ENCODE data around the gene NPAS3. TPM values are rescaled to one million over a fixed set of nuclear protein-coding genes. Genes with fewer than 3 reads are reported as not detected.

NPAS3 gene
- total RNA-seq, 1 experiment from 2014 or later = 1.9 TPM

- Histone ChIP-seq H3K36me3 (no peaks in the 10 kb centered on the region), H3K4me3 (no peak overlapping the region), H3K9me3 (no peaks in the 10 kb centered on the region), H3K27me3 (no peaks in the 10 kb centered on the region)
- DNase-seq = no peak
These were observed 576.8 kb downstream of the NPAS3 start for GRCh38 chr14:33515441-33515840.

GRCh38 chr14:33515899-33516298 is 577.2 kb downstream of the NPAS3 start:
- no peaks in the 10 kb centered on the region for H3K27me3 ChIP-seq
- DNase-seq = no peak
- H3K36me3 ChIP-seq = no peaks in the 10 kb centered on the region
- no peaks in the 10 kb centered on the region for H3K9me3 ChIP-seq
- H3K4me3 ChIP-seq = no peak overlapping the region

- no peak for DNase-seq
- Histone ChIP-seq H3K36me3 (no peaks in the 10 kb centered on the region), H3K27me3 (no peaks in the 10 kb centered on the region), H3K4me3 (no peak overlapping the region), H3K9me3 (no peaks in the 10 kb centered on the region)
These were observed 578.3 kb downstream of the NPAS3 start for GRCh38 chr14:33516898-33517436.

GRCh38 chr14:33521192-33521591 is 582.5 kb downstream of the NPAS3 start:
- no peak for DNase-seq
- H3K27me3 ChIP-seq = no peaks in the 10 kb centered on the region

GRCh38 chr14:33524244-33524643 is 585.6 kb downstream of the NPAS3 start:
- no peak for DNase-seq
- H3K9me3 ChIP-seq = no peaks in the 10 kb centered on the region
- H3K4me3 ChIP-seq = no peak overlapping the region
- H3K36me3 ChIP-seq = no peaks in the 10 kb centered on the region
- H3K27me3 ChIP-seq = no peaks in the 10 kb centered on the region

More at GRCh38 chr14:33521192-33521591, 582.5 kb downstream of the NPAS3 start:
- Histone ChIP-seq H3K9me3 (no peaks in the 10 kb centered on the region), H3K36me3 (no peaks in the 10 kb centered on the region), H3K4me3 (no peak overlapping the region)

- H3K4me3 ChIP-seq = no peak overlapping the region
- H3K36me3 ChIP-seq = no peaks in the 10 kb centered on the region
- no peak for DNase-seq
- no peaks in the 10 kb centered on the region for H3K27me3 ChIP-seq
- H3K9me3 ChIP-seq = no peaks in the 10 kb centered on the region
These were observed 586.9 kb downstream of the NPAS3 start for GRCh38 chr14:33525626-33526025.

- no peaks in the 10 kb centered on the region for H3K36me3 ChIP-seq
- H3K9me3 ChIP-seq = no peaks in the 10 kb centered on the region
- no peaks in the 10 kb centered on the region for H3K27me3 ChIP-seq
- no peak for DNase-seq
- H3K4me3 ChIP-seq = no peak overlapping the region
These were observed 588.5 kb downstream of the NPAS3 start for GRCh38 chr14:33527023-33527634.

GRCh38 chr14:33528655-33529054 is 590.0 kb downstream of the NPAS3 start:
- no peak for DNase-seq
- Histone ChIP-seq H3K27me3 (no peaks in the 10 kb centered on the region), H3K9me3 (no peaks in the 10 kb centered on the region), H3K36me3 (no peaks in the 10 kb centered on the region), H3K4me3 (no peak overlapping the region)

- DNase-seq = no peak
- H3K27me3 ChIP-seq = no peaks in the 10 kb centered on the region
- no peak overlapping the region for H3K4me3 ChIP-seq
- no peaks in the 10 kb centered on the region for H3K36me3 ChIP-seq
- H3K9me3 ChIP-seq = no peaks in the 10 kb centered on the region
These were observed 591.4 kb downstream of the NPAS3 start for GRCh38 chr14:33529787-33530757.

- no peaks in the 10 kb centered on the region for H3K9me3 ChIP-seq
- H3K27me3 ChIP-seq = no peaks in the 10 kb centered on the region
- H3K36me3 ChIP-seq = no peaks in the 10 kb centered on the region
- no peak overlapping the region for H3K4me3 ChIP-seq
- DNase-seq = no peak
These were observed 593.9 kb downstream of the NPAS3 start for GRCh38 chr14:33532553-33532952.

- Histone ChIP-seq H3K4me3 (no peak overlapping the region), H3K9me3 (no peaks in the 10 kb centered on the region), H3K36me3 (no peaks in the 10 kb centered on the region), H3K27me3 (no peaks in the 10 kb centered on the region)
- no peak for DNase-seq
These were observed 595.4 kb downstream of the NPAS3 start for GRCh38 chr14:33534104-33534503.

- no peaks in the 10 kb centered on the region for H3K27me3 ChIP-seq
- H3K9me3 ChIP-seq = no peaks in the 10 kb centered on the region
- DNase-seq = no peak
- H3K36me3 ChIP-seq = no peaks in the 10 kb centered on the region
- H3K4me3 ChIP-seq = no peak overlapping the region
These were observed 596.0 kb downstream of the NPAS3 start for GRCh38 chr14:33534632-33535031.

- Histone ChIP-seq H3K9me3 (no peaks in the 10 kb centered on the region), H3K36me3 (no peaks in the 10 kb centered on the region), H3K27me3 (no peaks in the 10 kb centered on the region), H3K4me3 (no peak overlapping the region)
- no peak for DNase-seq
These were observed 601.3 kb downstream of the NPAS3 start for GRCh38 chr14:33539918-33540357.

GRCh38 chr14:33541171-33541570 is 602.5 kb downstream of the NPAS3 start:
- H3K36me3 ChIP-seq = no peaks in the 10 kb centered on the region
- no peaks in the 10 kb centered on the region for H3K27me3 ChIP-seq
- no peak for DNase-seq
- no peaks in the 10 kb centered on the region for H3K9me3 ChIP-seq
- H3K4me3 ChIP-seq = no peak overlapping the region

- no peak overlapping the region for H3K4me3 ChIP-seq
- no peaks in the 10 kb centered on the region for H3K9me3 ChIP-seq
- DNase-seq = no peak
- no peaks in the 10 kb centered on the region for H3K36me3 ChIP-seq
- H3K27me3 ChIP-seq = no peaks in the 10 kb centered on the region
These were observed 603.9 kb downstream of the NPAS3 start for GRCh38 chr14:33542338-33543287.

GRCh38 chr14:33545696-33546095 is 607.0 kb downstream of the NPAS3 start:
- Histone ChIP-seq H3K27me3 (no peaks in the 10 kb centered on the region), H3K9me3 (no peaks in the 10 kb centered on the region), H3K36me3 (no peaks in the 10 kb centered on the region), H3K4me3 (no peak overlapping the region)
- no peak for DNase-seq

Data from MG63 (cell line).